NCI-H1930 (cell line): Measurements from ENCODE around the gene C5orf47.

Experiments used
- DNase-seq, 2 experiments: peaks; one replicate each; lab custom pipeline; 2025; lab: John Stamatoyannopoulos, UW

Gene C5orf47

DNA sequence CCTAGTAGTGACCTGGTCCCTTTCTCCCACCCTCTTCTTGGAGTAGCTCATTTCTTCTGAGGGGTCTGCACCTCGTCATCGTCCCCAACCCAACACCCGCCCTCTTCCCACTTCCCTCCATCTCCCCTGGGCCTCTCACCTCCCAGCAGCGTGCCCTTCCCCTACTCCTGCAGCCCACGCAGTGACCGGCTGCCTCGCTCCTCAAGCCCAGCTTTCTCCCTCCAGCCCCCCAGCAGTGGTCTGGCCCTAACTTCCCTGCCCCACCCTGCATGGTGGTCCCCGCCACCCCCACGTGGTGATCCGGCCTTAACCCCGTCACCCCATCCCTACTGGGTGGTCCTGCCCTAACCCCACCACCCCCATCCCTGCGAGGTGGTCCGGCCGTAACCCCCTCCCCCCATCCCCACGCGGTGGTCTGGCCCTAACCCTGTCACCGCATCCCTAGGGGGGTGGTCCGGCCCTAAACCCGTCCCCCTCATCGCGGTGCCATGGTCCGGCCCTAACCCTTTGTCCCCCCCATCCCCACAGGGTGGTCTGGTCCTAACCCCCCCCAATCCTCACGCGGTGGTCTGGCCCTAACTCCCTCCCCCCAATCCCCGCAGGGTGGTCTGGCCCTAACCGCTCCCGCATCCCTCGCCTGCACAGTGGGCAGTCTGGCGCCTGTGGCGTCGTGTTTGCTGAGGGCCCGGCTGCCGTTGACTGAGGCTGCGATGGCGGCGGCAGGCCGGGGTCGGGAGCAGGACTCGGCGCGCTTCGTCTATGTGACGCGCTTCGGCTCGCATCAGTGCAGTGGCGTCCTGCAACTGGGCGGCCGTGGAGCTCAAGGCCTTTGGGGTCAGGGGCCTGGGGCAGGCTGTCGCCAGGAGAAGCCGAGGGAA, at the start of gene C5orf47:
C5orf47 (plus strand) TSS at position 617 of the 878 bp plus-strand sequence; CDS start at position 711, 94 bp downstream.
- no peak for DNase-seq

DNA sequence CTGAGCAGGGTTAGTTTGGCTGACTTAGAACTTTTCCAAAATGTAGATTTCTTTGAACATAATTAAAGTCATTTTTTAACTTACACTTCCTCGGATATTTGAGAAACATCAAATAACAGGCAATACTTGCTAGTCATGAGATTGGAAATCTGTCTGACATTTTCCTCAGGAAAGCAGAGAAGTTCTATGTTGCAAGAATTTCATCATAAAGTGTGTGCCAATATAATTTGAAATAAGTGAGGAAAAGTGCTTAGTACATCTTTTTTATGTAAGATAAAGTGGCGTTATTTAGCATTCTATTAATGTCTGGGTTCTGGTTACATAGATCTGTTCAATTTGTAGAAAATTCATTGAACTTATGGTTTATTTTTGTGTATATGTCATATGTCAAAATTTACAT, 48.7 kb upstream of the C5orf47 start:
- DNase-seq, result no peak

- DNase-seq, result no peak
Observed at GRCh38 chr5:173941102-173941501, 47.9 kb upstream of the C5orf47 start.

DNA sequence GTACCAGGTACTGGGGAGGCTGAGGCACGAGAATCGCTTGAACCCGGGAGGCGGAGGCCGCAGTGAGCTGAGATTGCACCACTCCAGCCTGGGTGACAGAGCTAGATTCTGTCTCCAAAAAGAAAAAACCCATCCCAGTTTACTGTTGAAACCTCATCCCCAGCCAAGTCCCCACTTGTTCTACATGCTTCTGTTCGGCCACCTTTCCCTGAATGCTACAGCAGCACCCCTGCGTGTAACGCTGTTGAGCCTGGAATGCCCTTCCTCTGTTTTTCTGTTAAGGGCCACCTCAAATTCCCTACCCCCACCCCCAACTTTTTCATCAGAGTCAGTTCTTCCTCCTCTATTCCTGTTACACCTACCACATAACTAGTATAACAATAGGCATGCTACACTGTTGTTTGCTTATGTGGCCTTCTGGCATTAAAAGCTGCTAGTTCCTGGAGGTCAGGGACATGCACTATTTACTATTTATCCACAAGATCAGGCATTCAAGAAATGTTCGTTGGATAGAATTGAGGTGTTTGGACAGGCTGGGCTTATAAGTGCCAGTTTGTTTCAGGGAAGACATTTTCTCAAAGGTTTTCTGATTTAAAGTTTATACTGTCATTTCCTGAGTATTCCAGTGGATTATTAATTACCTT, 47.1 kb upstream of the C5orf47 start:
- no peak for DNase-seq

- DNase-seq, result no peak
Observed at GRCh38 chr5:173944511-173944910, 44.5 kb upstream of the C5orf47 start.

DNA sequence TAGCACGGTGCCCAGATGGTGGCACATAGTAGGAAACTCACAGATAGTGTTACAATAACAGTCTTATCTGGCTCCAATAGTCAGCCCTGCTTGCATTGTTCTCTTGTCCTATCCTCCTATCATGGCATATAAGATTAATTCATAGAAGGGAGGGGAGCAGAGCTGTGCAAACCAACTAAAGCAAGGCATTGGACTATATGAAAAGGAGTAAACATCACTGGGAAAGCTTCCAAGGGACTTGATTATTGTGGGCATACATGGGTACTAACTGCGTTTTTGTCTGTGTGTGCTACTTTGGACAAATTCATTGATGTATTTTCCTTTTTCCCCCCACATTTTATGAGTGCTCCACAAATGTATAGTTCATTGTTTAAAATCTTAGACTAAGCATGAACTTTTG, 43.8 kb upstream of the C5orf47 start:
- no peak for DNase-seq

DNA sequence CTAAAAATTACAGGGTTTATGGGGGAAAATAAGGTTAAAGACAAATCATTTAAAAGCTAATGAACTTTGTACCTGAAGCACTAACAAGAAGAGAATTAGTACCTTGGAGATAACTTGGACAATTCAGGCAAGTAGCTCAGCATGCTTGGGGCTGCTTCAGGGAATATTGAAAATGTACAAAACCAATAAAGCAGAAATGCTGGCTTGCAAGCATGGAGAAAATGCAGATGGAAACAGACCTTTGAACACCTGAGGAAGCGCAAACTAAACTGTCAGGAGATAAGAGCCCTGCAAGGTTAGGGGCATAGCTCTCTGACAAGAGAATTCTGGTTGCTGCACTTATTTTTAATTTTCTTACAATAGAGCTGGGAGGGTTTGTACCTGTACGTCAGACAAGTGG, 42.6 kb upstream of the C5orf47 start:
- no peak for DNase-seq

DNA sequence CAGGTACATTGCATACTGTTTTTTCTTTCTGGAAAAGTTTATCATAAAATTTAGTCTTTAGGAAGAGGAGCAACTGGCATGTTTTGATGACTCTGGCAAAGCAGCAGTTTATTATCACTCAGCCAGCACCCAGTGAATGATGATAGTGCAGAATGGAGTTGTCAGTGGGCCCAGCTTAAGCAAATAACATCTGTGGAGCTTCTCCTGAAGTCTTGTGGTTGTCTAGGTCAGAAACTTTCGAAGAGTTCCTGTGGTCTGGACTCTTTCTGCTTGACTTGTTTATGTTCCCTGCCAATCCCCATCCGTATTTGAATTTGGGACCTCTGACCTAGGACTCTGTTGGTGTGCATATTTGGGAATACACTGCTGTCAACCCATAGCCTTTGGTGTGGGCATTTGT, 38.1 kb upstream of the C5orf47 start:
- no peak for DNase-seq

DNA sequence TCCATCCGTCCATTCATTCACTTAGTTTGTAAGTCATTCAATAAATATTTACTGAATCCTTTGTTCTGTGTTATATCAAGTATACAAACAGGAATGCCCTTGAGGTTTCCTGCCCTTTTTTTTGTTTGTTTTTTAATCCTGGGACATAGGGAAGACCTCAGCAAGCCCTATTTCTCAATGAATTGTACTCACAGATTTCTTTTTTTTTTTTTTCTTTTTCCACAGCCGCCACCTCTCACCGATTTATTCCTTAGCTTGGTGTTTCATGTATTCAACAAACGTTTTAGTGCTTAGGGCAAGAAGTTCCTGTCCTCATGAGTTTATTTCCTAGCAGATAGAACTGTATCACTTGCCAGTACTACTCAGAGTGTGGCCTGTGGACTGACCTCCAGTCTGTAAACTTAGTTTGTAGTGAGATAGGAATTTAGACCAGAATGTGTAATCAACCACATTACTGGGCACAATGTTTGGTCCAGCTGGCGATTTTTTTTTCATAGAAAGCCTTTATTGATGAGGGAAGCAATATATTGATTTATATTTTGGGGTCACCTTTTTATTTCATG, 35.4 kb upstream of the C5orf47 start:
- DNase-seq, result peak in 1 of 2 experiments; percentile 13

GRCh38 chr5:173954671-173955521, 34.1 kb upstream of the C5orf47 start:
- no peak for DNase-seq

DNA sequence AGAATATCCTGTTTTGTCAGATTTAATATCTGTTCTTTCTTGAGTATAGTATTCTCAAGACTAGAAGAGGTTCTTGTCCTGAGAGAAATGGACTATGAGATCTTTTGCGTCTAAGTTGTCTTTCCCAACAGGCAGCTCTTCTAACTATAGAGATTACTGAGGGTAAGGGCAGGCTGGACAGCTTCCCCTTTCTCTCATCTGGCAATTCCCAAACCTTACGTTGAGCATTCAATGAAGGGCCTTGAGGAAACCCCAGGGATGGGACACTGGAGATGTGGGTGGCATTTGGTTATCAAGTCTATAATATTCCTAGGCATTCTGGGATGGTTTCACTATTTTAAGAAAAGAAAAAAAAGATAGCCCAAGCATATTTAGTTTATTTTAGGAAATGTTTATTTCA, 28.0 kb upstream of the C5orf47 start:
- DNase-seq, result no peak

GRCh38 chr5:173961418-173961817, 27.6 kb upstream of the C5orf47 start:
- DNase-seq, result no peak

GRCh38 chr5:173962436-173962972, 26.5 kb upstream of the C5orf47 start:
- DNase-seq, result no peak

GRCh38 chr5:173963182-173963838, 25.7 kb upstream of the C5orf47 start:
- no peak for DNase-seq

DNA sequence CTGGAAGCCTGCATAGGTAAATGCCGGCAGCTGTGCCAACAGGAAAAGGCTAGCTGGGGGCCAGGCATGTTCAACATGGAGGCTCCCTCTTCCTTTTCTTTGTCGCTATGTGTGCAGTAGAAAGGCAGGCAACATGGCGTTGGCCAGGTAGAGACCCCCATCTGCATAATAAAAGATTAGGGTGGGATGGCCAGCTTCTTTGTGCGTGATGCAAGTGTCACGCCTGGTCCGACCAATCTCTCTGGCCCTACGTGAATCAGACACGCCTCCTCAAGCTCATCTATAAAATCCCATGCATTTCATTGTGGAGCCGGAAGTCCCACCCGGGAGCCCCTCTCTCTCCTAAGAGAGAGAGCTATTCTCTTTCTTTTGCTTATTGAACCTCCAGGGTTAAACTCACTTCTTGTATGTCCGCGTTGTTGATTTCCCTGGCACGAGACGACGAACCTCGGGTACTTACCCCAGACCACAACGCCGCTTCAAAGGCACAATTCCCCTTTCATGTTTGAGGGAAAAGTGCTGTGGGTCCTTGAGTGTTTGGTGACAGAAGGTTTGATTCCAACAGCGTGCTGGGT, 25.0 kb upstream of the C5orf47 start:
- peak; percentile 69 to 79 for DNase-seq

GRCh38 chr5:173964506-173964905, 24.5 kb upstream of the C5orf47 start:
- DNase-seq, result no peak

DNA sequence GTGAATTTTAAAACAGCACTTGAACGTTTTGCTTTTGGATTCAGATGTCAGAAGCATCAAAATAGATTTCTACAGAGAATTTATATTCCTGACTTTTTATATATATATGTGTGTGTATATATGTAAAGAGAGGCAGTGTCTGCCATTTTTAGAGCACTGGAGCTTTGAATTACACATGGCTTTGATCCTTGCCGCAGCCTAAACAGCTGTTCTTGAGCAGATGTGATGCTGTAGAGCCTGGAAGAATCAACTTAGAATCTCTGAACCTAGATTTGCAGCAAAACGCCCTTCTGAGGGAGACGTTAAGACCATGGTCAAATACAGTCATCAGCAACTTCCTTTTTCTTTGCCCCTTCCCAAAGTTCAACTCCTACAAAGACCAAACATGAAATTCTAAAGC, 21.7 kb upstream of the C5orf47 start:
- DNase-seq, result no peak

DNA sequence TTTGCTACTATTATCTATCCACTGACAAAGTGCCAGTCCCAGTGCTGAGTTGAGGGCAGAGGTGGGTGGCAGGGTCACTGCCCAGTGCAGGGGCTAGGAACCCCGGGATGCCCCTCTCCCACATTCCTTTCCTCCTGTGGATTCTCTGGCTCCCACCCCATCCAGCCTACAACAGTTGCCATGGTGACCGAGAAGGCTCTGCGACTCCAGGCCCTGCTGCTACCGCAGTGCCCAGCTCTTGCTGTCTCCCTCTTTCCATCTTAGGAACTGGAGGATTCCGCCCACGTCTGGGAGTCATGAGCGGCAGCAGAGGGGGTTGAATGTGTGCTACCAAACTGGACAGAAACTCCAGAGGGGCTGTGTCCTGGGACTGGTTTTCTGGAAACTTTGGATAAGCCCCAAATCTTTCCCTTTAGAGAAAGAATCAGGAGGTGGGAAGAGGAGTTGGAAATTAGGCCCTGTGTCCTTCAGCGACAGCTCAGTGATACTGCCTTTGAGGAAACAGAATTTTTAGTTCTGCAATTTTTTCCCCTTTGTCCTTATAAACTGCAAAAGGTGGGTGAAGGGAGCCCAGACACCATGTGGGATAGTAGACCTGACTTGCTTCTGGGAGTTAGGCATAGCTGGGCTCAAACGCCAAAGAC, 20.7 kb upstream of the C5orf47 start:
- no peak for DNase-seq

DNA sequence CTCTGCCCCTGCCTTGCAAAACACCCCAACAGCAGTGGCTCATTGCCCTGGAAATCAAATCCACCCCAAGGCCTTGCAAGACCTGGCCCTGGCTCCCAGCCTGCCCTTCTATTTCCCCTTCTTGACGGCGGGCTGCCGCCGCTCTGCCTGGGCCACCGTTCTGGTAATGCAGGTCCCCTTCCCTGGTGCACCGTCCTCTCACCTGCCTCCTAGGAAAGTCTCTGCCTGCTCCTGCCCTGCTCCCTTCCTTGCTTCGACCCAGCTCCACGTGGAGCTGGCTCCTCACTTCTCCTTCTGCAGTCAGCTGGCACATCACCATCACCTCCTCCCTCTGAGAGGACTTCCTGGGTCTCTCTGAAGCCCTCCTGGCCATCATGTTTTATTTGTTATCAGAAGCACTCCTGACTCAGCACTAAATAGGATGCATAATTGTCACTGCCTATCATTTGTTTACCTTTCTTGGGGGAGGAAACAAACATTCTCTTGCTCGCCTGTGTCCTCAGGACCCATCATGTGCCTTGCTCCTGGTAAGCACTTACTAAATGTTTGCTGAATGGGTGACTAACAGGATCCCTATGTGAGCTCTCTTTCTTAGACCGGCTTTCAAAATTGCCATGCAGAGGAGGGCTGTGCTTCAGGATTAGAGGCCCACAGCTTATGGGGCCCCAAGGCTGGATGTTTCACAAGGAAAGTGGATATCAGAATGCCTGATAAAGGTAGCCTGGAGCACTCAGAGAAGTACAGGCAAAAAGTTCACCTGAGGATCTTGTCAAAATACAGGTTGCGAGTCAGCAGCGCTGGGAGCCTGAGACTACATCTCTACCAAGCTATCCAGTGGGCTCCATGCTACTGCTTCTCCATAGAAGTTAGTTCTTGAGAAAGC, 19.6 kb upstream of the C5orf47 start:
- no peak for DNase-seq
